H9 (cell line): Measurements from ENCODE around the gene CENPL. TPM values are rescaled to one million over a fixed set of nuclear protein-coding genes. Genes with fewer than 3 reads are reported as not detected.

Source experiments
- DNase-seq: peaks from one replicate; pipeline ENCODE4 v3.0.0-alpha.2; 2017
- H2AFZ ChIP-seq: one replicate; pipeline ENCODE4 v1.6.1; 2013; ENCODE audit warnings: mild to moderate bottlenecking, low read length, control low read depth, moderate library complexity
- H2AK5ac ChIP-seq: 2 replicates; pipeline ENCODE4 v1.6.1; 2013; ENCODE audit warnings: low read length, control low read depth, mixed read lengths; ENCODE audit not compliant: insufficient read length
- H2BK120ac ChIP-seq: one replicate; pipeline ENCODE4 v1.6.1; 2013; ENCODE audit warnings: low read depth, mild to moderate bottlenecking, low read length, control low read depth, inconsistent platforms; ENCODE audit not compliant: poor library complexity, severe bottlenecking
- H2BK12ac ChIP-seq: 2 replicates; pipeline ENCODE4 v1.6.1; 2013; ENCODE audit warnings: low read length, control low read depth, mixed read lengths, low read depth; ENCODE audit not compliant: insufficient read length
- H2BK15ac ChIP-seq: 2 replicates; pipeline ENCODE4 v1.6.1; 2013; ENCODE audit warnings: low read depth, low read length, control low read depth
- H2BK20ac ChIP-seq: one replicate; pipeline ENCODE4 v1.6.1; 2013; ENCODE audit warnings: low read depth, mild to moderate bottlenecking, low read length, control low read depth, inconsistent platforms; ENCODE audit not compliant: poor library complexity, severe bottlenecking
- H2BK5ac ChIP-seq: 2 replicates; pipeline ENCODE4 v1.6.1; 2013; ENCODE audit warnings: low read length, control low read depth, mixed read lengths; ENCODE audit not compliant: insufficient read length
- H3K14ac ChIP-seq: 2 replicates; pipeline ENCODE4 v1.6.1; 2013; ENCODE audit warnings: low read length, control low read depth; ENCODE audit not compliant: insufficient read depth
- H3K18ac ChIP-seq: 2 replicates; pipeline ENCODE4 v1.6.1; 2013; ENCODE audit warnings: low read depth, mild to moderate bottlenecking, mixed read lengths, low read length, control low read depth; ENCODE audit not compliant: insufficient read length
- H3K23ac ChIP-seq: 2 replicates; pipeline ENCODE4 v1.6.1; 2013; ENCODE audit warnings: low read length, control low read depth, mixed read lengths, low read depth; ENCODE audit not compliant: insufficient read length
- H3K23me2 ChIP-seq: 2 replicates; pipeline ENCODE4 v1.6.1; 2013; ENCODE audit warnings: low read depth, mild to moderate bottlenecking, mixed read lengths, low read length, control low read depth; ENCODE audit not compliant: insufficient read length, poor library complexity, severe bottlenecking
- H3K27ac ChIP-seq: 2 replicates; pipeline ENCODE4 v1.5.1; 2013; ENCODE audit warnings: low read length, control low read depth, mixed read lengths, low read depth; ENCODE audit not compliant: insufficient read length
- H3K27me3 ChIP-seq: 2 replicates; pipeline ENCODE4 v1.6.1; 2013; ENCODE audit warnings: low read length, control low read depth, inconsistent platforms; ENCODE audit not compliant: insufficient read depth
- H3K4ac ChIP-seq: 2 replicates; pipeline ENCODE4 v1.6.1; 2013; ENCODE audit warnings: low read depth, mild to moderate bottlenecking, control low read depth, inconsistent platforms, low read length, moderate library complexity
- H3K4me1 ChIP-seq: 2 replicates; pipeline ENCODE4 v1.6.1; 2013; ENCODE audit warnings: low read length, control low read depth, inconsistent platforms; ENCODE audit not compliant: insufficient read depth
- H3K4me2 ChIP-seq: 2 replicates; pipeline ENCODE4 v1.6.1; 2013; ENCODE audit warnings: low read length, control low read depth, mixed read lengths; ENCODE audit not compliant: insufficient read length, insufficient read depth
- H3K56ac ChIP-seq: 2 replicates; pipeline ENCODE4 v1.6.1; 2013; ENCODE audit warnings: low read depth, mild to moderate bottlenecking, mixed read lengths, low read length, control low read depth; ENCODE audit not compliant: insufficient read length
- H3K79me1 ChIP-seq: 2 replicates; pipeline ENCODE4 v1.6.1; 2013; ENCODE audit warnings: low read depth, mild to moderate bottlenecking, moderate library complexity, low read length, control low read depth, inconsistent platforms; ENCODE audit not compliant: insufficient read depth, poor library complexity, severe bottlenecking
- H3K79me2 ChIP-seq: 2 replicates; pipeline ENCODE4 v1.6.1; 2013; ENCODE audit warnings: low read length, control low read depth, inconsistent platforms; ENCODE audit not compliant: insufficient read depth
- H3K9ac ChIP-seq: 2 replicates; pipeline ENCODE4 v1.6.1; 2013; ENCODE audit warnings: low read length, control low read depth, mixed read lengths; ENCODE audit not compliant: insufficient read length; ENCODE audit errors: extremely low read depth
- H3K9me3 ChIP-seq: one replicate; pipeline ENCODE4 v1.6.1; 2013; ENCODE audit warnings: low read depth, low read length, inconsistent platforms; ENCODE audit not compliant: control insufficient read depth
- H3T11ph ChIP-seq: one replicate; pipeline ENCODE4 v1.6.1; 2013; ENCODE audit warnings: mild to moderate bottlenecking, low read length, control low read depth, inconsistent platforms
- H4K20me1 ChIP-seq: one replicate; pipeline ENCODE4 v1.6.1; 2013; ENCODE audit not compliant: control insufficient read depth, insufficient read length, insufficient read depth
- H4K5ac ChIP-seq: 2 replicates; pipeline ENCODE4 v1.6.1; 2013; ENCODE audit warnings: low read depth, mild to moderate bottlenecking, mixed read lengths, low read length, control low read depth; ENCODE audit not compliant: insufficient read length
- H4K8ac ChIP-seq: replicated peaks from 2 replicates; pipeline ENCODE4 v1.6.1; 2013; ENCODE audit warnings: low read length, control low read depth, mixed read lengths, low read depth; ENCODE audit not compliant: insufficient read length
- H4K91ac ChIP-seq: 2 replicates; pipeline ENCODE4 v1.6.1; 2013; ENCODE audit warnings: low read depth, mild to moderate bottlenecking, moderate library complexity, mixed read lengths, low read length, control low read depth; ENCODE audit not compliant: insufficient read length
- H3K27ac Mint-ChIP-seq, 3 experiments: 2 replicates in 2 of 3; 3 replicates in 1 of 3; pipeline ENCODE4 v1.8.0; 2020 to 2021; ENCODE audit warnings: mixed read lengths in 3 of 3, mild to moderate bottlenecking in 1 of 3, moderate library complexity in 1 of 3
- H3K27me3 Mint-ChIP-seq: 2 replicates; pipeline ENCODE4 v1.8.0; 2021; ENCODE audit warnings: low read depth, mild to moderate bottlenecking, moderate library complexity, mixed read lengths
- H3K36me3 Mint-ChIP-seq, 3 experiments: 2 replicates in 2 of 3; 3 replicates in 1 of 3; pipeline ENCODE4 v1.8.0; 2020 to 2021; ENCODE audit warnings: low read depth in 3 of 3, mixed read lengths in 3 of 3; ENCODE audit not compliant: insufficient read depth in 1 of 3
- H3K4me1 Mint-ChIP-seq, 2 experiments: 2 replicates each; pipeline ENCODE4 v1.8.0; 2020; ENCODE audit warnings: mixed read lengths in 2 of 2
- H3K4me3 Mint-ChIP-seq, 2 experiments: 2 replicates in 1 of 2; 3 replicates in 1 of 2; pipeline ENCODE4 v1.8.0; 2020 to 2021; ENCODE audit warnings: mild to moderate bottlenecking in 2 of 2, mixed read lengths in 2 of 2, moderate library complexity in 1 of 2
- H3K9me3 Mint-ChIP-seq, 2 experiments: 2 replicates in 1 of 2; 3 replicates in 1 of 2; pipeline ENCODE4 v1.8.0; 2020; ENCODE audit warnings: mild to moderate bottlenecking in 2 of 2, mixed read lengths in 2 of 2, moderate library complexity in 1 of 2
- CTCF ChIP-seq: fragments of 200-600 bp; sonication (generic); conservative IDR thresholded peaks from 3 replicates; pipeline ENCODE4 v1.8.0; 2021; ENCODE audit warnings: antibody characterized with exemption, mild to moderate bottlenecking
- WGBS: extraction: QIAGEN DNeasy Blood & Tissue Kit; methylation state at CpG from one replicate; pipeline ENCODE4 v1.1.7; 2013; ENCODE audit warnings: missing lambda C conversion rate, low lambda C conversion rate, mixed read lengths; ENCODE audit not compliant: insufficient read length; ENCODE audit errors: extremely low coverage; 5-methylcytosine and 5-hydroxymethylcytosine counted together
- total RNA-seq: library from RNA; stranded (reverse); gene quantifications from 2 replicates; pipeline ENCODE4 v1.2.1, GENCODE V29; 2021

CENPL gene
- total RNA-seq, 1 experiment from 2014 or later: 14.4 TPM

- Histone ChIP-seq H3K27ac (no peak overlapping the region), H2BK20ac (no peak overlapping the region), H3K79me1 (no peaks in the 10 kb centered on the region), H3K4ac (no peak overlapping the region), H3T11ph (no peak overlapping the region), H3K56ac (no peak overlapping the region), H2BK120ac (no peak overlapping the region), H4K5ac (no peak overlapping the region), H3K4me2 (no peak overlapping the region), H3K9me3 (no peaks in the 10 kb centered on the region), H3K23me2 (no peaks in the 10 kb centered on the region), H2BK12ac (no peak overlapping the region), H3K4me1 (no peaks in the 10 kb centered on the region; the same call in 1 of the 2 replicates), H4K20me1 (no peaks in the 10 kb centered on the region), H2AK5ac (no peak overlapping the region), H3K14ac (no peak overlapping the region), H4K8ac (no peak overlapping the region), H2BK15ac (no peak overlapping the region), H2AFZ (no peak overlapping the region), H3K27me3 (no peaks in the 10 kb centered on the region), H3K9ac (no peak overlapping the region), H3K79me2 (no peaks in the 10 kb centered on the region), H3K23ac (no peak overlapping the region), H3K18ac (no peak overlapping the region), H4K91ac (no peak overlapping the region), H2BK5ac (no peak overlapping the region)
- no peaks in the 10 kb centered on the region for H3K27me3 Mint-ChIP-seq
- no peak for TF ChIP-seq CTCF
- no peak overlapping the region for H3K4me3 Mint-ChIP-seq
- peak overlapping the region in 1 of 3 experiments; percentile 30; a peak in 1 of 7 replicates for H3K27ac Mint-ChIP-seq
- no peak for DNase-seq
- peaks cover 27 to 68% (median 61%) of the 10 kb centered on the region in 3 experiments for H3K36me3 Mint-ChIP-seq
- peaks cover 9 to 10% of the 10 kb centered on the region in 2 experiments for H3K4me1 Mint-ChIP-seq
- H3K9me3 Mint-ChIP-seq: no peaks in the 10 kb centered on the region
- no CpG with 5 or more reads among the region's 1 CpG for WGBS
Observed at GRCh38 chr1:173856014-173856413, 31.3 kb upstream of the CENPL start.
